Heart right ventricle (tissue), 16 donors: ENCODE results near the gene CSNK1A1. TPM values are rescaled to one million over a fixed set of nuclear protein-coding genes. Genes with fewer than 3 reads are reported as not detected.
"Not testable (repeated sequence)": the region's sequence is repeated elsewhere in the genome, so short reads cannot be mapped to it uniquely, and the experiment has no call there.

ENCODE experiments used
- ATAC-seq, 8 donors: fragments of 200-7000 bp; cut with Tn5 transposase; one replicate each; pipeline ENCODE4 v1.9.1; 2020; ENCODE audit warnings: mild to moderate bottlenecking in 8 of 8, moderate library complexity in 8 of 8, moderate number of reproducible peaks in 1 of 8
- DNase-seq, 2 donors: peaks; one replicate each; pipeline ENCODE4 v3.0.0-alpha.2; 2020
- H3K27ac ChIP-seq, 10 donors: fragments of 200-600 bp; sonication (generic) in 2 of 10; one replicate each; pipeline versions ENCODE4 v1.5.0 to v1.8.0; 2020 to 2022; ENCODE audit warnings: mild to moderate bottlenecking in 3 of 10
- H3K27me3 ChIP-seq, 7 donors: fragments of 200-600 bp; one replicate each; pipeline ENCODE4 v1.8.0; 2021 to 2022; ENCODE audit warnings: mild to moderate bottlenecking in 2 of 7
- H3K36me3 ChIP-seq, 9 donors: fragments of 200-600 bp; sonication (generic) in 1 of 9; one replicate each; pipeline versions ENCODE4 v1.5.0 to v1.8.0; 2020 to 2022; ENCODE audit warnings: mild to moderate bottlenecking in 2 of 9
- H3K4me1 ChIP-seq, 9 donors: fragments of 200-600 bp; sonication (generic) in 1 of 9; one replicate each; pipeline versions ENCODE4 v1.5.0 to v1.8.0; 2020 to 2022; ENCODE audit warnings: mild to moderate bottlenecking in 4 of 9
- H3K4me3 ChIP-seq, 10 donors: fragments of 200-600 bp; sonication (generic) in 2 of 10; one replicate each; pipeline versions ENCODE4 v1.5.0 to v1.8.0; 2020 to 2022; ENCODE audit warnings: mild to moderate bottlenecking in 7 of 10, moderate library complexity in 2 of 10
- H3K9me3 ChIP-seq, 11 donors: fragments of 200-600 bp in 10 of 11; sonication (generic) in 2 of 11; one replicate each; pipeline versions ENCODE4 v1.5.0 to v1.8.0; 2013 to 2022; ENCODE audit warnings: mild to moderate bottlenecking in 2 of 11, control low read depth in 1 of 11, moderate library complexity in 1 of 11
- CTCF ChIP-seq, 9 donors: fragments of 200-600 bp; sonication (generic) in 2 of 9; IDR thresholded peaks; one replicate each; pipeline versions ENCODE4 v1.5.0 to v1.8.0; 2021 to 2022; ENCODE audit warnings: antibody characterized with exemption in 9 of 9, mild to moderate bottlenecking in 5 of 9, moderate library complexity in 1 of 9
- WGBS, 2 donors: extraction: QIAGEN DNeasy Blood & Tissue Kit; methylation state at CpG; one replicate each; pipeline ENCODE4 v1.1.7; 2013; ENCODE audit warnings: inconsistent platforms in 1 of 2; 5-methylcytosine and 5-hydroxymethylcytosine counted together
- intact Hi-C, 10 donors: fragments of 100-400 bp; cut with DNase I; formaldehyde crosslinking; loops; one replicate each; pipeline versions ENCODE4 v1.11.1 to v1.14.2; 2022
- polyA plus RNA-seq, 2 donors: library from polyadenylated mRNA; stranded (reverse); fragments of 200-250 nt; gene quantifications; one replicate each; pipeline ENCODE4 v1.2.3, GENCODE V29; 2013
- total RNA-seq, 10 donors: library from RNA; stranded (reverse); fragmentation: NEBNext Ultra II Directional in 3 of 10; extraction: Animal tissue kit (Norgen Biotek cat#: 25700) in 3 of 10; gene quantifications; one replicate each; pipeline versions ENCODE4 v1.2.1 to v1.2.4, GENCODE V29; 2021 to 2023
- donor health status: Arrhythmogenic right ventricular cardiomyopathy.
- donor health status: ischemic (EF 13 %, LVEDD 7.1; RV severe dilation, severe dysfunction).
- donor health status: healthy with polysubstance abuse.
- donor health status: DM: no; HTN: yes; CAD: no.
- donor health status: DM: no; HTN: no; CAD: no.
- donor health status: ischemic (EF 25% LVEDD 6.9; RV normal size, moderate dysfunction).
- donor health status: ischemic (EF 25% LVEDD 5.7; RV mildly dilated, moderate dysfunction).
- donor health status: healthy.
- donor health status: DM: yes; HTN: yes; CAD: no.
- donor health status: Ischemic cardiomyopathy.
- donor health status: ischemic (EF 35%, LVEDD 5.7; RV mildly dilated, moderate dysfunction).
- donor health status: nonischemic (EF 11% LVEDD 7.7; RV severe dilation, severe dysfunction).
- donor health status: DM: yes; HTN: yes; CAD: no.
- donor health status: PGD.
- donor health status: ischemic (EF 29% LVEDD 5.4; RV normal size, mild dysfunction).
- donor health status: nonischemic (EF 23%, LVEDD 6.1; RV moderate dilation, normal function).

The CSNK1A1 gene
- total and polyA plus RNA-seq, 12 donors: 47.9 to 363 (median 212) TPM

GRCh38 chr5:149448831-149449714, 102.2 kb downstream of the CSNK1A1 start:
- H3K27me3 ChIP-seq: no peaks in the 10 kb centered on the region
- no peaks in the 10 kb centered on the region for H3K36me3 ChIP-seq
- ATAC-seq (no peak), DNase-seq (no peak)
- peaks cover 44 to 88% (median 79%) of the 10 kb centered on the region in 9 donors for H3K4me1 ChIP-seq
- no peak overlapping the region for H3K4me3 ChIP-seq
- TF ChIP-seq CTCF (IDR thresholded peaks at IDR 0.05): peak in 6 of 9 donors; percentile 25 to 42 (median 34)
- intact Hi-C loops: loop anchor here in 1 of 10 donors (5.0 kb wide), 1 partner anchor 33 kb away; no protein-coding TSS in a partner anchor
- peak overlapping the region in 9 of 10 donors; percentile 83 to 93 (median 88) for H3K27ac ChIP-seq
- WGBS, 2 donors: 82 to 87% methylated on average over 7 of the region's 7 CpGs
- H3K9me3 ChIP-seq: peaks cover 0 to 4% (median 0%) of the 10 kb centered on the region in 11 donors

GRCh38 chr5:149448431-149448830, 102.8 kb downstream of the CSNK1A1 start:
- no peak for TF ChIP-seq CTCF (IDR thresholded peaks at IDR 0.05)

GRCh38 chr5:149447373-149448367, 103.6 kb downstream of the CSNK1A1 start:
- intact Hi-C loops: loop anchor here in 1 of 10 donors (5.0 kb wide), 1 partner anchor 35 kb away; no protein-coding TSS in a partner anchor
- H3K36me3 ChIP-seq: no peaks in the 10 kb centered on the region
- no peak for TF ChIP-seq CTCF (IDR thresholded peaks at IDR 0.05)
- peaks cover 0 to 4% (median 0%) of the 10 kb centered on the region in 11 donors for H3K9me3 ChIP-seq
- no peak overlapping the region for H3K4me3 ChIP-seq
- no peaks in the 10 kb centered on the region for H3K27me3 ChIP-seq
- peak overlapping the region in 9 of 10 donors; percentile 19 to 93 (median 59) for H3K27ac ChIP-seq
- ATAC-seq (no peak), DNase-seq (no peak)
- WGBS, 2 donors: 83 to 85% methylated on average over 12 of the region's 12 CpGs
- peaks cover 36 to 81% (median 69%) of the 10 kb centered on the region in 9 donors for H3K4me1 ChIP-seq

More at GRCh38 chr5:149448431-149448830, 102.8 kb downstream of the CSNK1A1 start:
- no peak for DNase-seq
- 64 to 71% methylated on average over 4 of the region's 4 CpGs for WGBS, 2 donors
- Histone ChIP-seq H3K4me1 (peaks cover 39 to 83% (median 73%) of the 10 kb centered on the region in 9 donors), H3K9me3 (peaks cover 0 to 4% (median 0%) of the 10 kb centered on the region in 11 donors), H3K27ac (peak overlapping the region in 8 of 10 donors; percentile 5 to 93 (median 66)), H3K36me3 (no peaks in the 10 kb centered on the region), H3K4me3 (no peak overlapping the region), H3K27me3 (no peaks in the 10 kb centered on the region)
- ATAC-seq: no peak
- intact Hi-C loops: loop anchor here in 1 of 10 donors (5.0 kb wide), 1 partner anchor 34 kb away; no protein-coding TSS in a partner anchor

- H3K27ac ChIP-seq: peak overlapping the region in 9 of 10 donors; percentile 19 to 93 (median 59)
- peaks cover 30 to 80% (median 69%) of the 10 kb centered on the region in 9 donors for H3K4me1 ChIP-seq
- intact Hi-C loops: loop anchor here in 1 of 10 donors (5.0 kb wide), 1 partner anchor 36 kb away; no protein-coding TSS in a partner anchor
Observed at GRCh38 chr5:149446794-149447193, 104.4 kb downstream of the CSNK1A1 start.

More at GRCh38 chr5:149446794-149447193, 104.4 kb downstream of the CSNK1A1 start:
- DNase-seq, H3K27me3 ChIP-seq, ATAC-seq, H3K4me3 ChIP-seq, H3K36me3 ChIP-seq, H3K9me3 ChIP-seq: not testable (repeated sequence)
- WGBS, 2 donors: 96 to 98% methylated on average over 3 of the region's 3 CpGs
